GM23338 (cell line): Measurements from ENCODE around the gene CECR2. TPM values are rescaled to one million over a fixed set of nuclear protein-coding genes. Genes with fewer than 3 reads are reported as not detected.
A peak's percentile ranks its signal among the peaks of the same experiment; 100 is the strongest.

Experiments used
- ATAC-seq: fragments of 200-7000 bp; cut with Tn5 transposase; 3 replicates; pipeline ENCODE4 v1.9.1; 2020
- DNase-seq: peaks from one replicate; pipeline ENCODE4 v3.0.0-alpha.2; 2015; ENCODE audit warnings: low spot score
- H2AFZ ChIP-seq: fragments of 200-600 bp; sonication (generic); 2 replicates; pipeline ENCODE4 v1.8.0; 2016; ENCODE audit warnings: antibody characterized with exemption, mild to moderate bottlenecking, moderate library complexity
- H3F3A ChIP-seq: fragments of 200-600 bp; sonication (generic); replicated peaks from 2 replicates; pipeline ENCODE4 v1.8.0; 2017; ENCODE audit warnings: antibody characterized with exemption, mixed run types, low read depth
- H3K27ac ChIP-seq: fragments of 200-600 bp; sonication (generic); 2 replicates; pipeline ENCODE4 v1.6.1; 2016; ENCODE audit warnings: low read depth
- H3K27me3 ChIP-seq: fragments of 200-600 bp; sonication (generic); 2 replicates; pipeline ENCODE4 v1.8.0; 2016; ENCODE audit warnings: mild to moderate bottlenecking, mixed run types, moderate library complexity; ENCODE audit not compliant: insufficient read depth
- H3K36me3 ChIP-seq: fragments of 200-600 bp; sonication (generic); 2 replicates; pipeline ENCODE4 v1.8.0; 2016; ENCODE audit warnings: mild to moderate bottlenecking; ENCODE audit not compliant: insufficient read depth
- H3K4me1 ChIP-seq: fragments of 200-600 bp; sonication (generic); 2 replicates; pipeline ENCODE4 v1.8.0; 2016; ENCODE audit warnings: mild to moderate bottlenecking, moderate library complexity; ENCODE audit not compliant: insufficient read depth
- H3K4me2 ChIP-seq: fragments of 200-600 bp; sonication (generic); 2 replicates; pipeline ENCODE4 v1.7.1; 2017; ENCODE audit warnings: mixed run types
- H3K4me3 ChIP-seq: fragments of 200-600 bp; sonication (generic); 2 replicates; pipeline ENCODE4 v1.6.1; 2016; ENCODE audit warnings: mixed run types
- H3K79me2 ChIP-seq: fragments of 200-600 bp; sonication (generic); replicated peaks from 2 replicates; pipeline ENCODE4 v1.8.0; 2017; ENCODE audit warnings: mild to moderate bottlenecking; ENCODE audit not compliant: insufficient read depth
- H3K9me2 ChIP-seq: fragments of 200-600 bp; sonication (generic); 2 replicates; pipeline ENCODE4 v1.8.0; 2017; ENCODE audit not compliant: insufficient read depth
- H4K20me1 ChIP-seq: fragments of 200-600 bp; sonication (generic); replicated peaks from 2 replicates; pipeline ENCODE4 v1.8.0; 2017; ENCODE audit warnings: mild to moderate bottlenecking; ENCODE audit not compliant: insufficient read depth
- H3K27ac Mint-ChIP-seq: 2 replicates; pipeline ENCODE4 v1.8.0; 2020; ENCODE audit warnings: inconsistent platforms, mild to moderate bottlenecking, moderate library complexity, mixed read lengths
- H3K27me3 Mint-ChIP-seq: 3 replicates; pipeline ENCODE4 v1.8.0; 2022; ENCODE audit warnings: low read depth, mild to moderate bottlenecking, moderate library complexity, mixed read lengths, inconsistent platforms; ENCODE audit not compliant: insufficient read depth, poor library complexity
- H3K36me3 Mint-ChIP-seq: 3 replicates; pipeline ENCODE4 v1.8.0; 2021; ENCODE audit warnings: low read depth, mild to moderate bottlenecking, inconsistent platforms, moderate library complexity, mixed read lengths
- H3K4me1 Mint-ChIP-seq: 3 replicates; pipeline ENCODE4 v1.8.0; 2020; ENCODE audit warnings: mild to moderate bottlenecking, inconsistent platforms, mixed read lengths
- H3K4me3 Mint-ChIP-seq: 3 replicates; pipeline ENCODE4 v1.8.0; 2021; ENCODE audit warnings: moderate library complexity, mild to moderate bottlenecking, inconsistent platforms, mixed read lengths
- H3K9me3 Mint-ChIP-seq: 3 replicates; pipeline ENCODE4 v1.8.0; 2020; ENCODE audit warnings: moderate library complexity, mild to moderate bottlenecking, inconsistent platforms, mixed read lengths
- EZH2 ChIP-seq: fragments of 200-600 bp; sonication (generic); IDR thresholded peaks from one replicate; pipeline ENCODE4 v1.8.0; 2017; ENCODE audit warnings: antibody characterized with exemption, mild to moderate bottlenecking, low read depth; ENCODE audit not compliant: unreplicated experiment
- JUNB ChIP-seq: IDR thresholded peaks from one replicate; pipeline ENCODE4 v1.6.1; 2016; ENCODE audit warnings: antibody characterized with exemption; ENCODE audit not compliant: unreplicated experiment
- NANOG ChIP-seq: IDR thresholded peaks from 2 replicates; pipeline ENCODE4 v1.6.1; 2016; ENCODE audit warnings: antibody characterized with exemption, borderline replicate concordance
- POLR2AphosphoS5 ChIP-seq: IDR thresholded peaks from 2 replicates; pipeline ENCODE4 v1.6.1; 2016; ENCODE audit warnings: antibody characterized with exemption, low read depth
- ZNF114 ChIP-seq: fragments of 250-450 bp; sonication (Bioruptor Pico); IDR thresholded peaks from 2 replicates; pipeline ENCODE4 v1.5.0; 2020; ENCODE audit warnings: mild to moderate bottlenecking, moderate library complexity
- ZNF331 ChIP-seq: fragments of 250-450 bp; sonication (Bioruptor Pico); IDR thresholded peaks from 2 replicates; pipeline ENCODE4 v1.5.0; 2020; ENCODE audit warnings: low read depth, mild to moderate bottlenecking, moderate library complexity
- polyA plus RNA-seq: library from polyadenylated mRNA; unstranded; fragments of >200 nt; fragmentation: Nextera tagmentation; extraction: Ambion mirVana; gene quantifications from 2 replicates; pipeline ENCODE4 v1.2.1, GENCODE V29; 2016
- total RNA-seq: library from RNA; depleted of rRNA; stranded (reverse); fragments of >200 nt; shearing (Covaris generic); gene quantifications from 2 replicates; pipeline ENCODE4 v1.2.3, GENCODE V29; 2014
- TF ChIP-seq, protein P1 (sequence below), 2 experiments: fragments of 200-600 bp in 1 of 2; sonication (generic) in 1 of 2; conservative IDR thresholded peaks; 2 replicates each; pipeline versions ENCODE4 v1.5.1 to v1.6.1; 2016 to 2017; ENCODE audit warnings: antibody characterized with exemption in 2 of 2, low read depth in 2 of 2, mild to moderate bottlenecking in 2 of 2, moderate library complexity in 1 of 2
- TF ChIP-seq, protein P2 (sequence below): IDR thresholded peaks from 2 replicates; pipeline ENCODE4 v1.6.1; 2016; ENCODE audit warnings: antibody characterized with exemption

Gene CECR2
- total and polyA plus RNA-seq, 2 experiments from 2014 or later = 18.4 to 110 TPM

- Histone ChIP-seq H2AFZ (no peak overlapping the region), H3K27ac (no peak overlapping the region; the same call in 1 of the 2 replicates), H3K4me3 (no peak overlapping the region), H3K4me1 (peaks cover 18% of the 10 kb centered on the region), H3F3A (0 out of 2 replicates have a peak, but pooled peaks cover 19% of the 10 kb centered on the region), H3K79me2 (peaks cover 93% of the 10 kb centered on the region), H4K20me1 (peaks cover 37% of the 10 kb centered on the region), H3K27me3 (no peaks in the 10 kb centered on the region), H3K4me2 (no peak overlapping the region), H3K36me3 (peaks cover 8% of the 10 kb centered on the region; the same call in 1 of the 2 replicates), H3K9me2 (no peaks in the 10 kb centered on the region)
- peaks cover 11% of the 10 kb centered on the region; the same call in 2 of the 3 replicates for H3K4me1 Mint-ChIP-seq
- H3K27me3 Mint-ChIP-seq = peaks cover 13% of the 10 kb centered on the region
- peaks cover 45% of the 10 kb centered on the region for H3K36me3 Mint-ChIP-seq
- H3K4me3 Mint-ChIP-seq = no peak overlapping the region
- ATAC-seq (peak; percentile 60), DNase-seq (peak; percentile 40)
- no peaks in the 10 kb centered on the region for H3K9me3 Mint-ChIP-seq
- TF ChIP-seq, protein P1, sequence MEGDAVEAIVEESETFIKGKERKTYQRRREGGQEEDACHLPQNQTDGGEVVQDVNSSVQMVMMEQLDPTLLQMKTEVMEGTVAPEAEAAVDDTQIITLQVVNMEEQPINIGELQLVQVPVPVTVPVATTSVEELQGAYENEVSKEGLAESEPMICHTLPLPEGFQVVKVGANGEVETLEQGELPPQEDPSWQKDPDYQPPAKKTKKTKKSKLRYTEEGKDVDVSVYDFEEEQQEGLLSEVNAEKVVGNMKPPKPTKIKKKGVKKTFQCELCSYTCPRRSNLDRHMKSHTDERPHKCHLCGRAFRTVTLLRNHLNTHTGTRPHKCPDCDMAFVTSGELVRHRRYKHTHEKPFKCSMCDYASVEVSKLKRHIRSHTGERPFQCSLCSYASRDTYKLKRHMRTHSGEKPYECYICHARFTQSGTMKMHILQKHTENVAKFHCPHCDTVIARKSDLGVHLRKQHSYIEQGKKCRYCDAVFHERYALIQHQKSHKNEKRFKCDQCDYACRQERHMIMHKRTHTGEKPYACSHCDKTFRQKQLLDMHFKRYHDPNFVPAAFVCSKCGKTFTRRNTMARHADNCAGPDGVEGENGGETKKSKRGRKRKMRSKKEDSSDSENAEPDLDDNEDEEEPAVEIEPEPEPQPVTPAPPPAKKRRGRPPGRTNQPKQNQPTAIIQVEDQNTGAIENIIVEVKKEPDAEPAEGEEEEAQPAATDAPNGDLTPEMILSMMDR (conservative IDR thresholded peaks at IDR 0.05; ENCODE audit: low read depth in 2 of 2) = 0 out of 4 replicates have a peak, but pooled peaks of 1 of the 2 experiments have one; percentile 15
- TF ChIP-seq JUNB = no peak
- no peak overlapping the region for H3K27ac Mint-ChIP-seq
These were observed 117.1 kb downstream of the CECR2 start for GRCh38 chr22:17486313-17486712.

DNA sequence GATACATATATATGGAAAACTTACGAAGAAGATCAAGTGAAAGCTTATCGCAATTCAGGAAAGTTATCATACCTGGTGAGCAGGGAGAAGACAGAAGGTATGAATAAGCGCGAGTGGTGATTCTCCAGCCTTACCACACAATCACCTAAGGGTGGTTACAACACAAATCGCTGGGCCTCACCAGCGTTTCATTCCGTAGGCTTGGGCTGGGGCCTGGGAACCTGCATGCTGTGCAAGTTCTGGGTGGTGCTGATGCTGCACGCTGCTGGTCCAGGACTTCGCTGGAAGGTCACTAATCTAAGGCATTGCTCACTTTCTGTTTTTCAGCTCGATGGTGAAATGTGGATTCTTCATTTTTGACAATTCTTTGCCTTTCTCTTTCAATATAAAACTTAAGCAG, 117.5 kb downstream of the CECR2 start:
- Mint-ChIP-seq H3K36me3 (peaks cover 41% of the 10 kb centered on the region; the same call in 2 of the 3 replicates), H3K27ac (peak overlapping the region; percentile 51; the same call in 1 of the 2 replicates), H3K9me3 (no peaks in the 10 kb centered on the region), H3K4me1 (peaks cover 13% of the 10 kb centered on the region), H3K27me3 (peaks cover 13% of the 10 kb centered on the region), H3K4me3 (no peak overlapping the region)
- Histone ChIP-seq H3K4me3 (no peak overlapping the region), H3K79me2 (peaks cover 93% of the 10 kb centered on the region), H3F3A (0 out of 2 replicates have a peak, but pooled peaks cover 19% of the 10 kb centered on the region), H3K36me3 (peaks cover 8% of the 10 kb centered on the region; the same call in 1 of the 2 replicates), H4K20me1 (peaks cover 37% of the 10 kb centered on the region), H3K9me2 (no peaks in the 10 kb centered on the region), H3K27me3 (no peaks in the 10 kb centered on the region), H3K27ac (peak overlapping the region; percentile 77; the same call in 1 of the 2 replicates), H2AFZ (no peak overlapping the region), H3K4me1 (peaks cover 21% of the 10 kb centered on the region), H3K4me2 (no peak overlapping the region)
- no peak; the same call in 2 of the 3 replicates for ATAC-seq
- no peak for DNase-seq
- TF ChIP-seq, protein P2, sequence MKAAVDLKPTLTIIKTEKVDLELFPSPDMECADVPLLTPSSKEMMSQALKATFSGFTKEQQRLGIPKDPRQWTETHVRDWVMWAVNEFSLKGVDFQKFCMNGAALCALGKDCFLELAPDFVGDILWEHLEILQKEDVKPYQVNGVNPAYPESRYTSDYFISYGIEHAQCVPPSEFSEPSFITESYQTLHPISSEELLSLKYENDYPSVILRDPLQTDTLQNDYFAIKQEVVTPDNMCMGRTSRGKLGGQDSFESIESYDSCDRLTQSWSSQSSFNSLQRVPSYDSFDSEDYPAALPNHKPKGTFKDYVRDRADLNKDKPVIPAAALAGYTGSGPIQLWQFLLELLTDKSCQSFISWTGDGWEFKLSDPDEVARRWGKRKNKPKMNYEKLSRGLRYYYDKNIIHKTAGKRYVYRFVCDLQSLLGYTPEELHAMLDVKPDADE = no peak

- Histone ChIP-seq H3K4me1 (peaks cover 44% of the 10 kb centered on the region), H3K27me3 (no peaks in the 10 kb centered on the region), H3K79me2 (peaks cover 97% of the 10 kb centered on the region), H4K20me1 (peaks cover 27% of the 10 kb centered on the region), H3K4me3 (no peak overlapping the region), H3K36me3 (peaks cover 8% of the 10 kb centered on the region; the same call in 1 of the 2 replicates), H3F3A (0 out of 2 replicates have a peak, but pooled peaks cover 19% of the 10 kb centered on the region), H3K27ac (no peak overlapping the region), H3K4me2 (no peak overlapping the region), H2AFZ (no peak overlapping the region), H3K9me2 (no peaks in the 10 kb centered on the region)
- Mint-ChIP-seq H3K4me1 (peaks cover 36% of the 10 kb centered on the region), H3K36me3 (peaks cover 37% of the 10 kb centered on the region; the same call in 2 of the 3 replicates), H3K4me3 (no peak overlapping the region), H3K9me3 (no peaks in the 10 kb centered on the region), H3K27ac (no peak overlapping the region), H3K27me3 (peaks cover 14% of the 10 kb centered on the region)
- no peak for DNase-seq
- TF ChIP-seq ZNF114 (CRISPR knock-in tag) (no peak), ZNF331 (CRISPR knock-in tag) (no peak), POLR2AphosphoS5 (no peak), EZH2 (no peak), NANOG (no peak)
- ATAC-seq = no peak
These were observed 119.8 kb downstream of the CECR2 start for GRCh38 chr22:17489101-17489500.
